NCI-H2081 (cell line): ENCODE measurements around the gene FOS.
"Not testable (repeated sequence)": the region's sequence is repeated elsewhere in the genome, so short reads cannot be mapped to it uniquely, and the experiment has no call there.

Experiments used
- DNase-seq, 2 experiments: peaks; one replicate each; lab custom pipeline; 2025; lab: John Stamatoyannopoulos, UW

FOS gene

GRCh38 chr14:75277008-75277814, 1.4 kb upstream of the FOS start:
- DNase-seq, result peak; percentile 70 to 76

DNA sequence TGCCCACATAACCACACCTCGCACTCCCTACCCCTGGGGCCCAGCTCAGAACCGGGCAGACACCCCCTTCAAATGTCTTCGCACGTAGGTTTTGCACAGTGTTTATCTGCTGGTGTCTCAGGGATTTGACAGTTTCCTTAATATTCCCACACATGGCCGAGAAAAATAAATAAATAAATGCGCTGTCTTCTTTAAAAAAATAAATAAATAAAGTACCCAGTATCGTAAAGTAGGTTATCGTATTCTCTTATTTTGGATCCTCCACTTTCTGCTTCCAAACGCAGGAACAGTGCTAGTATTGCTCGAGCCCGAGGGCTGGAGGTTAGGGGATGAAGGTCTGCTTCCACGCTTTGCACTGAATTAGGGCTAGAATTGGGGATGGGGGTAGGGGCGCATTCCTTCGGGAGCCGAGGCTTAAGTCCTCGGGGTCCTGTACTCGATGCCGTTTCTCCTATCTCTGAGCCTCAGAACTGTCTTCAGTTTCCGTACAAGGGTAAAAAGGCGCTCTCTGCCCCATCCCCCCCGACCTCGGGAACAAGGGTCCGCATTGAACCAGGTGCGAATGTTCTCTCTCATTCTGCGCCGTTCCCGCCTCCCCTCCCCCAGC, 710 bp upstream of the FOS start:
- DNase-seq, result no peak

DNA sequence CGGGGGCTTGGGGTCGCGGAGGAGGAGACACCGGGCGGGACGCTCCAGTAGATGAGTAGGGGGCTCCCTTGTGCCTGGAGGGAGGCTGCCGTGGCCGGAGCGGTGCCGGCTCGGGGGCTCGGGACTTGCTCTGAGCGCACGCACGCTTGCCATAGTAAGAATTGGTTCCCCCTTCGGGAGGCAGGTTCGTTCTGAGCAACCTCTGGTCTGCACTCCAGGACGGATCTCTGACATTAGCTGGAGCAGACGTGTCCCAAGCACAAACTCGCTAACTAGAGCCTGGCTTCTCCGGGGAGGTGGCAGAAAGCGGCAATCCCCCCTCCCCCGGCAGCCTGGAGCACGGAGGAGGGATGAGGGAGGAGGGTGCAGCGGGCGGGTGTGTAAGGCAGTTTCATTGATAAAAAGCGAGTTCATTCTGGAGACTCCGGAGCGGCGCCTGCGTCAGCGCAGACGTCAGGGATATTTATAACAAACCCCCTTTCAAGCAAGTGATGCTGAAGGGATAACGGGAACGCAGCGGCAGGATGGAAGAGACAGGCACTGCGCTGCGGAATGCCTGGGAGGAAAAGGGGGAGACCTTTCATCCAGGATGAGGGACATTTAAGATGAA, 630 bp downstream of the FOS start:
- DNase-seq, result peak; percentile 8 to 16

DNA sequence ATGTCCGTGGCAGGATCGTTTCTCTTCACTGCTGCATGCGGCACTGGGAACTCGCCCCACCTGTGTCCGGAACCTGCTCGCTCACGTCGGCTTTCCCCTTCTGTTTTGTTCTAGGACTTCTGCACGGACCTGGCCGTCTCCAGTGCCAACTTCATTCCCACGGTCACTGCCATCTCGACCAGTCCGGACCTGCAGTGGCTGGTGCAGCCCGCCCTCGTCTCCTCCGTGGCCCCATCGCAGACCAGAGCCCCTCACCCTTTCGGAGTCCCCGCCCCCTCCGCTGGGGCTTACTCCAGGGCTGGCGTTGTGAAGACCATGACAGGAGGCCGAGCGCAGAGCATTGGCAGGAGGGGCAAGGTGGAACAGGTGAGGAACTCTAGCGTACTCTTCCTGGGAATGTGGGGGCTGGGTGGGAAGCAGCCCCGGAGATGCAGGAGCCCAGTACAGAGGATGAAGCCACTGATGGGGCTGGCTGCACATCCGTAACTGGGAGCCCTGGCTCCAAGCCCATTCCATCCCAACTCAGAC, 1.2 kb downstream of the FOS start:
- DNase-seq, result no peak

- DNase-seq, result no peak
Observed at GRCh38 chr14:75280291-75280830, 1.7 kb downstream of the FOS start.

DNA sequence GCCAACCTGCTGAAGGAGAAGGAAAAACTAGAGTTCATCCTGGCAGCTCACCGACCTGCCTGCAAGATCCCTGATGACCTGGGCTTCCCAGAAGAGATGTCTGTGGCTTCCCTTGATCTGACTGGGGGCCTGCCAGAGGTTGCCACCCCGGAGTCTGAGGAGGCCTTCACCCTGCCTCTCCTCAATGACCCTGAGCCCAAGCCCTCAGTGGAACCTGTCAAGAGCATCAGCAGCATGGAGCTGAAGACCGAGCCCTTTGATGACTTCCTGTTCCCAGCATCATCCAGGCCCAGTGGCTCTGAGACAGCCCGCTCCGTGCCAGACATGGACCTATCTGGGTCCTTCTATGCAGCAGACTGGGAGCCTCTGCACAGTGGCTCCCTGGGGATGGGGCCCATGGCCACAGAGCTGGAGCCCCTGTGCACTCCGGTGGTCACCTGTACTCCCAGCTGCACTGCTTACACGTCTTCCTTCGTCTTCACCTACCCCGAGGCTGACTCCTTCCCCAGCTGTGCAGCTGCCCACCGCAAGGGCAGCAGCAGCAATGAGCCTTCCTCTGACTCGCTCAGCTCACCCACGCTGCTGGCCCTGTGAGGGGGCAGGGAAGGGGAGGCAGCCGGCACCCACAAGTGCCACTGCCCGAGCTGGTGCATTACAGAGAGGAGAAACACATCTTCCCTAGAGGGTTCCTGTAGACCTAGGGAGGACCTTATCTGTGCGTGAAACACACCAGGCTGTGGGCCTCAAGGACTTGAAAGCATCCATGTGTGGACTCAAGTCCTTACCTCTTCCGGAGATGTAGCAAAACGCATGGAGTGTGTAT, 2.4 kb downstream of the FOS start:
- DNase-seq, result no peak

DNA sequence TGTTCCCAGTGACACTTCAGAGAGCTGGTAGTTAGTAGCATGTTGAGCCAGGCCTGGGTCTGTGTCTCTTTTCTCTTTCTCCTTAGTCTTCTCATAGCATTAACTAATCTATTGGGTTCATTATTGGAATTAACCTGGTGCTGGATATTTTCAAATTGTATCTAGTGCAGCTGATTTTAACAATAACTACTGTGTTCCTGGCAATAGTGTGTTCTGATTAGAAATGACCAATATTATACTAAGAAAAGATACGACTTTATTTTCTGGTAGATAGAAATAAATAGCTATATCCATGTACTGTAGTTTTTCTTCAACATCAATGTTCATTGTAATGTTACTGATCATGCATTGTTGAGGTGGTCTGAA, 3.0 kb downstream of the FOS start:
- DNase-seq, result no peak

DNA sequence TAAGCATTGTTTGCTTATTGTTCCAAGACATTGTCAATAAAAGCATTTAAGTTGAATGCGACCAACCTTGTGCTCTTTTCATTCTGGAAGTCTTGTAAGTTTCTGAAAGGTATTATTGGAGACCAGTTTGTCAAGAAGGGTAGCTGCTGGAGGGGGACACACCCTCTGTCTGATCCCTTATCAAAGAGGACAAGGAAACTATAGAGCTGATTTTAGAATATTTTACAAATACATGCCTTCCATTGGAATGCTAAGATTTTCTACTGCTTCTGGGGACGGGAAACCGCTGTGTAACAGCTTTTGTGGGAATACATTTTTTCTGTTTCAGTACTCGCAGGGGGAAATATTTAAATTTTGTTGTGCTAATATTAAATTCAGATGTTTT, 3.5 kb downstream of the FOS start:
- DNase-seq, result no peak

- not testable (repeated sequence) for DNase-seq
Observed at GRCh38 chr14:75282555-75283161, 4.0 kb downstream of the FOS start.

GRCh38 chr14:75283162-75283832, 4.7 kb downstream of the FOS start:
- no peak for DNase-seq

GRCh38 chr14:75283833-75284563, 5.4 kb downstream of the FOS start:
- no peak for DNase-seq

- no peak for DNase-seq
Observed at GRCh38 chr14:75285331-75285730, 6.7 kb downstream of the FOS start.

GRCh38 chr14:75286313-75286712, 7.7 kb downstream of the FOS start:
- no peak for DNase-seq

- no peak for DNase-seq
Observed at GRCh38 chr14:75289840-75290388, 11.3 kb downstream of the FOS start.

DNA sequence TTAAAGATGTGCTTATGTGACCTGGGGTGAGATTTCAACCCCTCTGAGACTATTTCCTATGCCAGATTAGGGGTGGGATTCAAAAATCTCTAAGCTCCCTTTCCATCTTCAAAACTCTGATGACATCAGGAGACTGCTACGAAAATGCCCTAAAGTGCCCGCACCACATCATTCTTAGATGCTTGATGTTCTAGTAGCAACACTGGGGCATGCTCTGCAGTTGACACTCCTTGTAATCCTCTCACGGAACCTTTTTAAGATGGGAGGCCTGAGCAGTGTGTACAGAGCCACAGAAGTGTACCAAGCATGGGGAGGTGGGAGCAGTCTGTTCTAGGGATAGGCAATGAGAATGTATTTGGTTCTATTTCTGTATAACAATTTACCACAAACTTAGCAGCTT, 12.2 kb downstream of the FOS start:
- DNase-seq, result no peak

DNA sequence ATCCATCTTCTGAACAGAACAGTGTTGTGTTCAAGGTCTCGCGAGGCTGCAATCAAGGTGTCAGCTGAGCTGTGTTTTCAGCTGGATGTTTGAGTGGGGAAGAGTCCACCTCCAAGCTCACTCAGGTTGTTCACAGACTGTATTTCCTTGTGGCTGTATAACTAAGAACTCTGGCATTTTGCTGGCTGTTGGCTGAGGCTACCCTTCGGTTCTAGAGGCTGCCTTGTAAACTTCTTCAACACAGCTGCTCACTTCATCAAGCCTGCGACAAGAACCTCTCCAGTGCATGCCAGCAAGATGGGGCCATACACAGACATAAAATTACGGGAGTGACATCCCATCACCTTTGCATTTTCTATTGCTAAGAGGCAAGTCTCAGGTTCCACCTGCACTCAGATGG, 12.7 kb downstream of the FOS start:
- no peak for DNase-seq

- no peak for DNase-seq
Observed at GRCh38 chr14:75292101-75292563, 13.5 kb downstream of the FOS start.

DNA sequence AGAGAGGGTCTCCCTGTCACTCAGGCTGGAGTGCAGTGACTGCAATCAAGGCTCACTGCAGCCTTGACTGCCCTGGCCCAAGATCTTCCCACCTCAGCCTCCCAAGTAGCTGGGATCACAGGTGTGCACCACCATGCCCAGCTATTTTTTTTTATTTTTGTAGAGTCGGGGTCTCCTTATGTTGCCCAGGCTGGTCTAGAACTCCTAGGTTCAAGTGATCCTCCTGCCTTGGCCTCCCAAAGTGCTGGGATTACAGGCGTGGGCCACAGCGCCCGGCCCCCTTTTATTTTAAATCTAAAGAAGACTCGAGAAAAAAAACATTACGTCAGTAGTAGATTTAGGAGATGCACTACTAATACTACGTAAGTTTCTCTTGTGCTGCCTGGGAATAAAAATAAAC, 14.3 kb downstream of the FOS start:
- DNase-seq, result no peak

DNA sequence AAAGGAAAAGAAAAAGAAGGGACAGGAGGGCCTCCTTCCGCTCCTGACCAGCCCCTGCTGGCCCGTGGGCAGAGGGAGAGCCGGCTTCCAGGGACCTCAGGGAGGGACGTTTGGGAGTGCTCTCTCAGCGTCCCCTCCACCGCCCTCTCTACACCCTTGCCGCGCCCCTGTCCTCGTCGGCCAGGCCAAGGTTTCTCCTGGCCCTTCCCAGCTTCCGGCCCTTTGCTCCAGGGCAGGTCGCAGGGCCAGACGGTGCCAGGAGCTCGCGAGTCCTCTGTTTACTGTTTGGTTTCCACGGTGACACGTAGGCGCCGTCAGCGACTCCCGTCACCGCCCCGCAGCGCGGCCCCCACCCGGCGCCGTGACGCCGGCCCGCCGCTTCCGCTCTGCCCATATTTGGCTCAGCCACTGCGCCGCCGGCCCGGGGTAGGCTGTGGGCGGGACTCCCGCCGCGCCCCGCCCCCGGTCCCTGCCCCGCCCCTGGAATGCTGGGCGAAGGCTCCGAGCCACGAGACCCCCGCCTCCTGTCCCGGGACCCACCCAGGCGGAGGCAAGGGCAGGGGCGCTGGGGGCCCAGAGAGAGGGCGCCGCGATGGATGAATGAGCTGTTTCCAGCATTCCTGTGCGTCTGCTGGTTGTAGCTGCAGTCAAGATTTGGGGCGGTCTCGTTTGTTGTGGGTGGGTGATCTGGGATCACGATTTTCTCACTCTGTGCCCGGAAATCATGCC, 15.5 kb downstream of the FOS start:
- peak; percentile 89 to 92 for DNase-seq
